GM12891 (cell line): ENCODE measurements around the gene PRKCB.
A peak's percentile ranks its signal among the peaks of the same experiment; 100 is the strongest.
"Not testable (repeated sequence)": the region's sequence is repeated elsewhere in the genome, so short reads cannot be mapped to it uniquely, and the experiment has no call there.

Source experiments
- DNase-seq: peaks from one replicate; pipeline ENCODE4 v3.0.0; 2011; ENCODE audit warnings: low spot score; ENCODE audit not compliant: insufficient read length
- FAIRE-seq: peaks from 2 replicates; lab custom pipeline; 2011; peaks lifted over from hg19 to GRCh38; lab: Jason Lieb, UNC
- PAX5 ChIP-seq: IDR thresholded peaks from 2 replicates; pipeline ENCODE4 v1.6.1; 2011; ENCODE audit warnings: low read length, moderate library complexity, mild to moderate bottlenecking; ENCODE audit not compliant: insufficient read depth, severe bottlenecking
- POLR2A ChIP-seq: IDR thresholded peaks from 2 replicates; pipeline ENCODE4 v1.6.1; 2011; ENCODE audit warnings: low read depth, low read length, control low read depth
- POLR2AphosphoS5 ChIP-seq: IDR thresholded peaks from 2 replicates; pipeline ENCODE4 v1.6.1; 2011; ENCODE audit warnings: low read depth, low read length, control low read depth
- POU2F2 ChIP-seq: IDR thresholded peaks from 2 replicates; pipeline ENCODE4 v1.6.1; 2011; ENCODE audit warnings: low read depth, mild to moderate bottlenecking, control low read depth, low read length, moderate library complexity
- SPI1 ChIP-seq: IDR thresholded peaks from 2 replicates; pipeline ENCODE4 v1.6.1; 2011; ENCODE audit warnings: low read depth, low read length, control low read depth
- TAF1 ChIP-seq: IDR thresholded peaks from 2 replicates; pipeline ENCODE4 v1.6.1; 2011; ENCODE audit warnings: low read depth, low read length, control low read depth

The PRKCB gene

GRCh38 chr16:24009955-24010354 lies 174.2 kb downstream of the PRKCB start:
- 0 out of 2 replicates have a peak, but pooled peaks have one; percentile 31 for TF ChIP-seq POLR2AphosphoS5
- no peak for TF ChIP-seq TAF1
- TF ChIP-seq POLR2A = peak; percentile 35; the same call in 1 of the 2 replicates
- TF ChIP-seq PAX5 = no peak
- DNase-seq = no peak
- peak; percentile 90 for FAIRE-seq

GRCh38 chr16:24010440-24011089 lies 174.8 kb downstream of the PRKCB start:
- FAIRE-seq = no peak
- no peak for DNase-seq
- TF ChIP-seq SPI1 (peak; percentile 59), POLR2A (no peak), PAX5 (no peak), TAF1 (no peak), POU2F2 (0 out of 2 replicates have a peak, but pooled peaks have one; percentile 11), POLR2AphosphoS5 (no peak)

- FAIRE-seq (no peak), DNase-seq (no peak)
- no peak for TF ChIP-seq SPI1
- TF ChIP-seq TAF1 = no peak
- TF ChIP-seq POLR2AphosphoS5 = no peak
- no peak for TF ChIP-seq PAX5
- no peak for TF ChIP-seq POU2F2
- TF ChIP-seq POLR2A = no peak
These were observed 175.5 kb downstream of the PRKCB start for GRCh38 chr16:24011237-24011636.

- DNase-seq = no peak
- no peak for FAIRE-seq
- TF ChIP-seq PAX5 = no peak
- no peak for TF ChIP-seq POLR2A
- TF ChIP-seq TAF1 = no peak
- no peak for TF ChIP-seq SPI1
- TF ChIP-seq POLR2AphosphoS5 = no peak
- no peak for TF ChIP-seq POU2F2
These were observed 177.4 kb downstream of the PRKCB start for GRCh38 chr16:24013054-24013636.

GRCh38 chr16:24013864-24014645 lies 178.3 kb downstream of the PRKCB start:
- peak; percentile 49 for DNase-seq
- no peak for TF ChIP-seq PAX5
- peak; percentile 54; the same call in 1 of the 2 replicates for TF ChIP-seq POU2F2
- TF ChIP-seq TAF1 = no peak
- TF ChIP-seq SPI1 = peak; percentile 99
- 0 out of 2 replicates have a peak, but pooled peaks have one; percentile 25 for TF ChIP-seq POLR2A
- peak; percentile 93 for FAIRE-seq

GRCh38 chr16:24014955-24015354 lies 179.2 kb downstream of the PRKCB start:
- not testable (repeated sequence) for FAIRE-seq

GRCh38 chr16:24015923-24016322 lies 180.1 kb downstream of the PRKCB start:
- no peak for DNase-seq
- TF ChIP-seq TAF1 (no peak), PAX5 (no peak)
- no peak for FAIRE-seq

More at GRCh38 chr16:24014955-24015354, 179.2 kb downstream of the PRKCB start:
- not testable (repeated sequence) for DNase-seq

- peak; percentile 75 for FAIRE-seq
- TF ChIP-seq POLR2A = no peak
- TF ChIP-seq PAX5 = no peak
- TF ChIP-seq POU2F2 = no peak
- TF ChIP-seq SPI1 = no peak
- TF ChIP-seq POLR2AphosphoS5 = no peak
- no peak for TF ChIP-seq TAF1
These were observed 182.7 kb downstream of the PRKCB start for GRCh38 chr16:24018485-24018884.

GRCh38 chr16:24022797-24023196 lies 187.0 kb downstream of the PRKCB start:
- peak; percentile 5 for FAIRE-seq
- no peak for TF ChIP-seq PAX5
- TF ChIP-seq SPI1 = no peak
- no peak for TF ChIP-seq POLR2A
- TF ChIP-seq POU2F2 = no peak
- TF ChIP-seq POLR2AphosphoS5 = no peak
- no peak for TF ChIP-seq TAF1

More at GRCh38 chr16:24018485-24018884, 182.7 kb downstream of the PRKCB start:
- DNase-seq = no peak

GRCh38 chr16:24023621-24024020 lies 187.8 kb downstream of the PRKCB start:
- FAIRE-seq (no peak), DNase-seq (no peak)
- TF ChIP-seq SPI1 (no peak), POLR2A (no peak), TAF1 (no peak), POLR2AphosphoS5 (no peak), PAX5 (no peak), POU2F2 (no peak)

More at GRCh38 chr16:24022797-24023196, 187.0 kb downstream of the PRKCB start:
- DNase-seq = no peak
